Activated CD4-positive, alpha-beta T cell treated with anti-CD3 and anti-CD28 coated beads for 36 hours (primary cell): ENCODE results near the gene MBTPS1. TPM values are rescaled to one million over a fixed set of nuclear protein-coding genes. Genes with fewer than 3 reads are reported as not detected.

Experiments
- total RNA-seq, 2 experiments: library from RNA; stranded (reverse); gene quantifications; one replicate each; pipeline ENCODE4 v1.2.3, GENCODE V29; 2021

MBTPS1 gene
- total RNA-seq, 2 experiments from 2014 or later = 32.0 to 32.2 TPM

Other genes with a start within 250 kb of the MBTPS1 start
- 1 to 10 TPM; 3.3 to 3.8 TPM for gene MLYCD, start 217.8 kb downstream of the MBTPS1 start, total RNA-seq
- gene OSGIN1, start 163.7 kb downstream of the MBTPS1 start, total RNA-seq = 1 to 10 TPM in 1 of 2 experiments, under 1 TPM in 1; 0.75 to 1.0 TPM
- not detected for gene NECAB2, start 148.7 kb downstream of the MBTPS1 start, total RNA-seq
- gene SLC38A8, start 74.1 kb downstream of the MBTPS1 start, total RNA-seq = not detected
- gene HSDL1, start 28.2 kb upstream of the MBTPS1 start, total RNA-seq = 10 to 100 TPM in 1 of 2 experiments, 1 to 10 TPM in 1; 7.4 to 11.4 TPM
- under 1 TPM in 1 of 2 experiments, not detected in 1; 0.39 TPM for gene DNAAF1, start 28.4 kb upstream of the MBTPS1 start, total RNA-seq
- gene TAF1C, start 70.1 kb upstream of the MBTPS1 start, total RNA-seq = 10 to 100 TPM; 44.4 to 45.7 TPM
- under 1 TPM; 0.16 to 0.18 TPM for gene ADAD2, start 74.2 kb upstream of the MBTPS1 start, total RNA-seq
- gene KCNG4, start 123.1 kb upstream of the MBTPS1 start, total RNA-seq = not detected
- not detected for gene WFDC1, start 177.9 kb upstream of the MBTPS1 start, total RNA-seq